Activated effector memory CD4-positive, alpha-beta T cell treated with Interleukin-2 at 50 U/mL for 16 hours (primary cell): ENCODE results near the gene LSAMP.

Experiments
- DNase-seq: peaks from one replicate; pipeline ENCODE4 v3.0.0-alpha.2; 2020

LSAMP gene

GRCh38 chr3:116445311-116445841, at the start of gene LSAMP:
Gene LSAMP, minus strand, starts transcription at chr3:116445487.
- DNase-seq: no peak

DNA sequence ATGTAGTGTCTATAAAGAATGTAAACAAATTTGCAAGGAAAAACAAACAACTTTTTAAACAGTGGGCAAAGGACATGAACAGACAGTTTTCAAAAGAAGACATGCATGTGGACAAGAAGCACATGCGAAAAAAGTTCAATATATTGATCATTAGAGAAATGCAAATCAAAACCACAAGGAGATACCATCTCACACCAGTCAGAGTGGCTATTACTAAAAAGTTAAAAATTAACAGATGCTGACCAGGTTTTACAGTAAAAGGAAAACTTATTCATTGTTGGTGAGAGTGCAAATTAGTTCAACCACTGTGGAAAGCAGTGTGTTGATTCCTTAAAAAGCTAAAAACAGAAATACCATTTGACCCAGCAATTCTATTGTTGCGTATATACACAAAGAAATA, 47.1 kb upstream of the LSAMP start:
- no peak for DNase-seq

GRCh38 chr3:116483135-116483534, 37.8 kb upstream of the LSAMP start:
- DNase-seq: no peak

- DNase-seq: no peak
These were observed 31.4 kb upstream of the LSAMP start for GRCh38 chr3:116476691-116477090.

- DNase-seq: no peak
These were observed 29.5 kb upstream of the LSAMP start for GRCh38 chr3:116474801-116475200.

DNA sequence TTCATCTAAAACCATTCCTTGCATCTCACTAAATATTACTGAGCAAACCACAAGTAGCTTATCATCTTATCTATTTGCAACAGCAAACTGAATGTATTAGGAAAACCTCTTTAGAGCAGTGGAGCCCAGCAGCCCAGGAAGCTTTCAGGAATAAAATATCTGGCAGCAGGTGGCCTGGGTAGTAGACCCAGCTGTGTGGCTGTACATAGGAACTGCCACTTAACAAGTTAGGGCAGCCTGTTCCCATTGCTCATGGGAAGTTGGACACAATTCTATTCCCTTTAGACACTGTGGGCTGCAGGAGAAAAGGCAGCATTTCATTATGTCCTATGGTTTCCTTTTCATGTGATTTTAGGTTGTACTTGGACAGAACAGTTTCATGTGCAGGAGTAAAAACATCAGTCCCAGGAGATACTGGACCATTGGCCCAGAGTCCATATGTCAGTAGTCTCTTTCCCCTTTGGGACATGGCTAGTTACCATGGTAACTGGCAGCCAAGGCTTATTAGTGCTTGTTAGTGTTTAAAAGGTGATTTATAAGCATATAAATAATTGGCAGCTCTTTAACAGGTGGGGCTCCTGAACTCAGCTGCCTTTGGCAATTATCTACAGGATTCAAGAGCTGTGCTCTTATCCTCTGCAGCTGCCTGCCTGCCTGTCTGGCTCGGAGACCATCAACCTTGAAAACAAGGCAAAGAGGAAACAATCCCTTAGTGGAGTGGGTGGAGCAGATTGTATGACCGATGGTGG, 28.9 kb upstream of the LSAMP start:
- no peak for DNase-seq

DNA sequence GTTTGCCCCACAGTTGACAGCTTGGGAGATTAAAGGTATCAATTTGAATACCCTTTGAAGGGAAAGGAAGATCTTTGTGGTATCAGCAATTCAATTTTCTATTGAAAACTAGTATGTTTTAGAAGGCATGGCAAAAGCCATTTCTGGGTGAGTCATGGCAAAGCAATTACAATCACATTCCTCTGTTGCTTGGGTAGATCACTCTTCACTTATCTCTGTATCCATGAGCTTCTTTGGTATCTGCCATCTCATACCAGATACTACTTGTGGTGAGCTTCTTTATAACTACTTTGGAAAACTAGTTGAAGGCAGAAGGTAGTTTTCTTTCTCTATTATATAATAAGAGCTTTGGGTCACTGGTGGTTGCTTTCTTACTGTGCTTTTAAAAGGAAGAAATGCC, 28.3 kb upstream of the LSAMP start:
- DNase-seq: no peak

DNA sequence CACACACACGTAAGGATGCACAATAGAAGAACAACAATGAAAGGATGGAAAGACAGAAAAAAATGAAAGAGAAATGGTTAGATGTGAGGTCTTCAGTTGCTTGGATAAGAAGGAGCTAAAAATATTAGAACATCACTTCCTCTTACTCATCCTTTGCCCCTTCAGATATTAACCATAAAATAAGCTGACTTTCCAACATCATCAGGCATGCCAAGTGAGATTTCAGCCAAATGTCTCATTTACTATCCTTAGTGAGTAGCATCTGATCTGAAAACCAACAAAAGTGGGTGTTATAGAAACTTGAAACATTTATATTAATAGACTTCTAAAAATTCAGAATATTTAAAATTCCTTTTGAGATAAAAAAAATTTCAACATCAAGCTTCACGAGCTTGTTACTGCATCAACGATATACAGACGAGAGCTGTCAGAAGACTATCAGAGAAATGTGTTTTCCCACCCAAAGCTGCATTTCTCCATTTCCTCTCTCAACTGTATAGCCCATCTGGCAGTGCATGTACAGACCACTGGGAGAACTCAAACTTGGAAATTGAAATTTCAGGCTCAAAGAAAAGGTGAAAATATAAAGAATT, 25.4 kb upstream of the LSAMP start:
- no peak for DNase-seq

DNA sequence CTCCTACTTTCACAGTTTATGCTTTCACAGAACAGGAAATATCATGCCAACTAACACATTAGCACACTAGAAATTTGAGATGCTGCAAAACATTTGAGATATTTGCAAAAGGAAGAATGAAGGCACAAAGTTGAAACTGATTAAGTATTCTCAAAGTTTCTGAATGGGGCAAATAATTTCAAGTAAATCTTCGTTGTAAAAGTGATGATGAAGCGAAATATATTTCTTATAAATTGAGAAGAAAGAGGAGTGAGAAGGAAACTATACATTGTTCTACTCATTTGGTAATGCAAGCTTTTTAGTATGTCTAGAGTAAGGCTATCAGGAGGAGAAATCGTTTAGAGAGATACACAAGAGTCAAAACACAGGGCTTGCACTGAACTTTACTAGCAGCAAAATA, 24.3 kb upstream of the LSAMP start:
- DNase-seq: no peak

- no peak for DNase-seq
These were observed 19.1 kb upstream of the LSAMP start for GRCh38 chr3:116464276-116464798.

DNA sequence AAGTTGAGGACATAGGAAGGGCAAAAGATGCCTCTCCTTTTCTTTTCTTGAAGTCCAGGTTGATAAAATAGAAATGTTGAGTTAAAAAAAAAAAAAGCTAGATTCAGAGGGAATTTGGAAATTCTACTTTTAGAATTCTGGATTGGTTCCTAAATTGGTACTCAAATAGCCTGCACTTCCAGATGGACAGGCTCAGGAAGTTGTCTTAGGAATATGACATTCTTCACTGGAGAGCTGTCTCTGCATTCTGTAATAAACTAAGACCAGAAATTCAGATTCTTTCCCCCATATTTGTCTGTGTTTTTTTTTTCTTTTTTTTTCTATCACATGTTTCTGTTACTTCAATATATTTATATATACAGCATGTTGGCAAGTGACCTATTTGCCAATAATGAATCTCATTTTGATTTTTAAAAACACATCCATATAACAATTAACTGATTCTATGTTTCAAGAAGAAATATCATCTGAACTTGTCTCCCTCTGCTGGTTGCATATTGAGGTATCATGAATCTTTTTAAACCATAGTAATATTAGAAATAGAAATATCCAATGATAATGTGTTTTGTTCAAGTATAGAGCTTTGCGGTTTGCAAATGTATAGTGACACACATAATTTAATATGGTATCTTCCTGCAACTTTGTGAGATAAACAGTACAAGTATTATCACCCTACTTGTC, 8.5 kb upstream of the LSAMP start:
- DNase-seq: no peak

GRCh38 chr3:116449546-116450350, 4.5 kb upstream of the LSAMP start:
- no peak for DNase-seq

- no peak for DNase-seq
These were observed 703 bp upstream of the LSAMP start for GRCh38 chr3:116445990-116446389.

DNA sequence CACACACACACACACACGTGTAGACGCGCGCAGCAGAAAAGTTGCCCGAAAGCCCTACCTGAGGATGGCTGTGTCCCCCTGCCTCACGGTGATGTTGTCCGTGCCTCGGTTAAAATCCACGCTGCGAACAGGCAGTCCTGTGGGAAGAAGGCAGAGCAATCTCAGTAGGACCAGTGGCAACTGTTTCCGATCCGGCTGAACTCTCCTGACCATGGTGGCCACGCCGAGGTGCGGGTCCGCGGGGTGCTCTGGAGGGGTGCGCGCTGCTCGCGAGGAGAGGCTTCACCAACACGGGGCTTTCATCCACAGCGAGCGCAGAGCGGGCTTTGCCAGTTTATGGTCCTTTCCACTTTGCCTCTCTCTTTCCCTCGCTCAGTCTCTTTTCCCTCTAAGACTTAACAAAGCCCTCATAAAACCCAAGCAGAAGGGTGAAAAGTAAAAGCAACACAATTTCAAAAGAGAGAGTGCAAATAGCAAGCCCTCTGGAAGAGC, 422 bp downstream of the LSAMP start:
- no peak for DNase-seq

DNA sequence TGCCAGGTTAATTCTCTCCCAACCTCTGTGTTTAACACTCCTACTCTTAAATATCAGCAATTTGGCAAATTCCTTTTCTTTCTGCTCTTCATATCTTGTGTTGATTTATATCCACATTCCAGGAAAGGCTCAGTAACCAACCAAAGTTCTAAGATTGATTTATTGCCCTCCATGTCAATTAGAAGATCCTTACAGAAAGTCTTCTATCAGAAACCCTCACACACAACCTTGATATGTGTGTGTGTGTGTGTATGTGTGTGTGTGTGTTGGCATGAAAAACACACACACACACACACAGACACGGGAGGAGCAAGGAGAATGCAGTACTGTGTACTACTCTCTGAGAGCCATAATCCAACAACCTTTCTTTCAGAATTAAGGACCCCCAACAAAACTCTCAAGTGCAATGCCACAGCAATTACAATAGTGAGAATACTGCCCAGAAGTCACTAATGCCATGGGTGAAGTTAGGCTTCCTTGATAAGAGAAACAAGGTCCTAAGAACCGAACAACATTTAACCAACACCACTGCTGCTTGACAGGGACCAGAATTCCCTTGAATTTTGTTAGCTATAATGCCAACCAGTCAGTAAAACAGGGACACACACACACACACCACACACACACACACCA, 1.1 kb downstream of the LSAMP start:
- DNase-seq: no peak

DNA sequence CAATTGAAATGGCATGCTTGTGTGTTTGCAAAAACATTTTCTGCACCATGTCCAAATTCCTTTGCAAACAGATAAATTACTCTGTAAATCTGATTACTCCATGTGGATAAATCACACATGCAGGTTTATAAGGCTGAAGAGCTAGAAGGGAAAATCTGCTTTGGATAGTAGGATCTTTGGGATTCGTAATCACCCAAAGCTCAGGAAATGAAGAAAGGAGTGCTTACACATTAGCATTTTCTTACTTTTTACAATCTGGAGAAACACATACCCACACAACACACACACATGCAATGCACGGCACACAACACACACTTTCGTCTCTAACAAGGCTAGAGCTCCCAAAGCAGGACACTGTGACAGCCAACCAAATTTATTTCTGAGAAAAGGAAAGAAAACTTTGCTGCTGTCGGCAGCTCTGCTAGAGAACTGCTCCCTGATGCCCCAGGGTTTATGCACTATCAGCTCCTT, 2.1 kb downstream of the LSAMP start:
- DNase-seq: no peak

GRCh38 chr3:116442331-116443021, 2.8 kb downstream of the LSAMP start:
- DNase-seq: no peak

GRCh38 chr3:116441652-116442051, 3.6 kb downstream of the LSAMP start:
- no peak for DNase-seq

DNA sequence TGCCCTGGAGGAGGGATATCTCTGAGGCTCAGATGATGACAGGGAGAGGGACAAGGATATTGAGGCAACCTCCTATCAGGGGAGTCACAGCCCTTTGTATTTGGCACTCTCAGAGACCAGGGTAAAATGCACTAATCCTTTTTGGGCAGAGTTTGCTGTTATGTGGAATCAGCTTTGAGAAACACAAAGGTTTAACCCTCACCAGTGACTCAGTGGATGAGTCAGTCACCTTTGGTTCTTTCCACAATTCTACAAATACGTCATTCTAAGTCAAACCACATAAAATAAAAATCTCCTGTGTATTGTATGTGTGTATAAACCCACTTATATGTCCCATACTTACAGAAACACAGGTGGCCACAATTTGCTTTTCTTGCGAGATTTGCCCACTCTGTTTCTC, 5.1 kb downstream of the LSAMP start:
- no peak for DNase-seq

GRCh38 chr3:116433552-116433951, 11.7 kb downstream of the LSAMP start:
- DNase-seq: no peak

DNA sequence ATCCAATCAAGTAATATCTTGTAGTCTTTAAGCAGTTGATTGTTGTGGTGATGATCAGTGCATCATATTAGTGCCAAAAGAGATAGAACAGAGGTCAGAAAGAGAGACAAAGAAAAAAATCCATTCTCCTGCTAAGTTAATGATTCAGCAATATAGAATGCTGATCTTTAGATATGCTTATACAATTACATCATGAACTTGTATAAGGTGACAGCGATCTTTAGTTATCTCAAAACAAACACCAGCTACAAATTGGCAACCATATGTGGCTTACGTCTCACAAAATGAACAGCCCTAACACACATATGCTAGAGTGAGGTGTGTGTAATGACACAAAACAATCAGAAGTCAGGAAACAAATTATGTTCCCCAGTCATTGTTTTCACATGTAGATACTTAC, 12.5 kb downstream of the LSAMP start:
- DNase-seq: no peak
